ENCODE measurements around the gene PTPRD. TPM values are rescaled to one million over a fixed set of nuclear protein-coding genes. Genes with fewer than 3 reads are reported as not detected.

The PTPRD gene
- total RNA-seq, 2 donors from 2014 or later, result 19.6 to 101 TPM

- H3K9me3 ChIP-seq, result no peaks in the 10 kb centered on the region
- no peaks in the 10 kb centered on the region for H3K4me1 ChIP-seq (ENCODE audit: control insufficient read depth in 1 of 2, low read depth in 2 of 2)
- H3K27ac ChIP-seq, result no peak overlapping the region
- DNase-seq (ENCODE audit: low spot score) (no peak), ATAC-seq (ENCODE audit: insufficient number of reproducible peaks, low FRiP score, low read depth) (no peak)
- H3K27me3 ChIP-seq (replicated peaks; ENCODE audit: insufficient read depth), result no peaks in the 10 kb centered on the region
- no peak for TF ChIP-seq CTCF (IDR thresholded peaks at IDR 0.05)
- no peaks in the 10 kb centered on the region for H3K36me3 ChIP-seq
- no peak overlapping the region for H3K4me3 ChIP-seq
These were observed 1049.0 kb downstream of the PTPRD start for GRCh38 chr9:9563817-9564216.

DNA sequence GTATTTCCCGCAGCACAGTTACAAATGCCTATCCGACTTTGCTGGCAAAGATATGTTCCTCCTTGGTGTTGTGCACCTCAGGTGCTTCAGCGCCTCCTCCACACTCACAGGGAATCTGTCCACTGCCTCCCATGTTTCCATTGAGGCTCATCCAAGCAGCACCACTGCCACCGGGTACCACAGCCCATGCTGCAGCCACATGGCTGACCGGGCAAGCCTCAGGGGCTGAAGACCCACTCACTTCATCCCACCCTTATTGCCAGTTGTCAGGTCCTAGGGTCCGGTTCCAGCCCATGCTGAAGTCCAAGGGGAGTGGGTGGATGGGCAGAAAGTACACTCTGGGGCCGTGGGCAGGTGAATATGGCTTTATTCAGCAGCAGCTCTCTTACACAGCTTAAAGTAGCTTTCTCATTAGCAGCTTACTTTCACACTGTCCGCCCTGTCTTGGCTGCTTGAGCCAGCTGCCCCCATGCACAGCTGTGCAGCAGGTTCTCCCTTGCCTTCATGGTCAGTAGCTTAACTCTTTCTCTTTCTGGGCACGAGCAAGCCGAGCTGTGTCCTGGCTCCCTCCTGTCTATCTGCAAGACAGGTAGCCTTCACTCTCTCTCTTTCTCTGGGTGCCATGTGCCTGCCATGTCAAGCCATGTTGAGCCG, 1052.3 kb downstream of the PTPRD start:
- Histone ChIP-seq H3K36me3 (no peaks in the 10 kb centered on the region), H3K4me1 (ENCODE audit: control insufficient read depth in 1 of 2, low read depth in 2 of 2) (no peaks in the 10 kb centered on the region), H3K4me3 (no peak overlapping the region), H3K27ac (no peak overlapping the region), H3K9me3 (no peaks in the 10 kb centered on the region), H3K27me3 (replicated peaks; ENCODE audit: insufficient read depth) (no peaks in the 10 kb centered on the region)
- ATAC-seq (ENCODE audit: insufficient number of reproducible peaks, low FRiP score, low read depth) (no peak), DNase-seq (ENCODE audit: low spot score) (no peak)
- no peak for TF ChIP-seq CTCF (IDR thresholded peaks at IDR 0.05)

- no peak for TF ChIP-seq CTCF (IDR thresholded peaks at IDR 0.05)
- no peak overlapping the region for H3K27ac ChIP-seq
- H3K9me3 ChIP-seq, result no peaks in the 10 kb centered on the region
- no peaks in the 10 kb centered on the region for H3K36me3 ChIP-seq
- no peak overlapping the region for H3K4me3 ChIP-seq
- DNase-seq (ENCODE audit: low spot score) (no peak), ATAC-seq (ENCODE audit: insufficient number of reproducible peaks, low FRiP score, low read depth) (no peak)
- H3K4me1 ChIP-seq (ENCODE audit: control insufficient read depth in 1 of 2, low read depth in 2 of 2), result no peaks in the 10 kb centered on the region
- no peaks in the 10 kb centered on the region for H3K27me3 ChIP-seq (replicated peaks; ENCODE audit: insufficient read depth)
These were observed 1053.9 kb downstream of the PTPRD start for GRCh38 chr9:9558907-9559306.

GRCh38 chr9:9557804-9558334, 1054.9 kb downstream of the PTPRD start:
- ATAC-seq (ENCODE audit: insufficient number of reproducible peaks, low FRiP score, low read depth) (no peak), DNase-seq (ENCODE audit: low spot score) (no peak)
- Histone ChIP-seq H3K27me3 (replicated peaks; ENCODE audit: insufficient read depth) (no peaks in the 10 kb centered on the region), H3K4me1 (ENCODE audit: control insufficient read depth in 1 of 2, low read depth in 2 of 2) (no peaks in the 10 kb centered on the region), H3K9me3 (no peaks in the 10 kb centered on the region), H3K4me3 (no peak overlapping the region), H3K27ac (no peak overlapping the region), H3K36me3 (no peaks in the 10 kb centered on the region)
- TF ChIP-seq CTCF (IDR thresholded peaks at IDR 0.05), result no peak

DNA sequence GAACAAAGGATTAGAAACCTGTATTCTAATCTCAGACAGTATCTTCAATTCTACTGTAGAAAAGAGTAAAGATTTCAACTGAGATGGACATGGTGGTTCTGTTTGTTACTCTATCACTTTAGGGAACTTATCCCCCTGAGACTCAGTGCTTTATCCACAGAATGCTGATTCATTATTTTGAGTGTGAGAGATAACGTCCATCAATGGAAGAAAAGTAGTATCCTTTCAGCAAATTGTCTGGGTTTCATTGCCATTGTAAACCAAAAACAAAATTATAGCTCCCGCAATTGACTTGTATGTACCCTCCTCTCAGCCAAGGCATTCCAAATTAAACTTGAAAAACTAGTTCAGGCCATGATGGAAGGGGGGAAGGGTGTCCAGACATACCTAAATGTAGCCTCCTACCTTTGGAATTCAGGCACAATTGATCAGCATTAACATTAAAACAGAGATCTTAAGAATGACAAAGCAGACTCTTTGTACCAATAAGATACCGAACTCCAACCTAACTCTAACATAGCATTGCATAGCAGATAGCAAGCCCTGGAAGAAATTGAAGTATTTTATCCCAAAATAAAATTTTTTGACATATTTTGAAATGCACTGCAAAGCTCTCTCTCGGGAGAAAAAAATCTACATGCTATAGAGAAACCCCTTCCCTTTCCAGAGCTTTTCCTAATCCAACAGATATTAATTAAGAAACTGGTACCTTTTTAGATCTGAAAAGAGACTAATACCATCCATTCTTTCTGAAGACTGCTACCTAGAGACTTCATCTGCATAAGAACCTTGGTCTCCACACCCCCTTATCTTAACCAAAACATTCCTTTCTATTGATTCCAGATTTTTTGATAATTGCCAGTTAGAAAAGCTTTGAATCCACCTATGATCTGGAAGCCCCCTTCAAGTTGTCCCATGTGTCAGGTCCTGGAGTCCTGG, 1055.7 kb downstream of the PTPRD start:
- ATAC-seq (ENCODE audit: insufficient number of reproducible peaks, low FRiP score, low read depth), result no peak
- Histone ChIP-seq H3K4me1 (ENCODE audit: control insufficient read depth in 1 of 2, low read depth in 2 of 2) (no peaks in the 10 kb centered on the region), H3K4me3 (no peak overlapping the region), H3K36me3 (no peaks in the 10 kb centered on the region), H3K27ac (no peak overlapping the region), H3K9me3 (no peaks in the 10 kb centered on the region), H3K27me3 (replicated peaks; ENCODE audit: insufficient read depth) (no peaks in the 10 kb centered on the region)
- no peak for TF ChIP-seq CTCF (IDR thresholded peaks at IDR 0.05)
- DNase-seq (ENCODE audit: low spot score), result no peak
